NAMALWA (cell line): ENCODE measurements around the gene DIAPH3.
A peak's percentile ranks its signal among the peaks of the same experiment; 100 is the strongest.

Experiments used
- DNase-seq: peaks from one replicate; pipeline ENCODE4 v3.0.0-alpha.2; 2015; ENCODE audit warnings: low spot score

The DIAPH3 gene

DNA sequence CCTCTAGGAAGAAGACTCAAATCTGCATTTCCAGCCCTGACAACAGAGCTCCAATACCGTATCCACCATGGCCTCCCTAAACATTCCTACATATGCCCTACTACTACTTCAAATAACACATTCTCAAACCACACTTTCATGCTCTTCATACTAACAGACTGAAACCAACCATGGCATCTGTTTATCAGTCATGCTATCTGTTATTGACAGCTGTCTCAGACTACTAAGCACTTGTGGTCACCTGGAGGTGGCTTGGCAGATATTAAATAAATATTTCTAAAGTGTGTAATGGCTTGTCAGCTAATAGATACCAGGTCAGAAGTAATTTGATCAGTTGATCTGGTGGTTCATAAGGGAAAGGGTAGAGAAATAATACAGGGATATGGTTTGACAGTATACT lies 489.1 kb downstream of the DIAPH3 start:
- DNase-seq, result no peak

GRCh38 chr13:59673286-59673685 lies 490.4 kb downstream of the DIAPH3 start:
- no peak for DNase-seq

- no peak for DNase-seq
Measured at GRCh38 chr13:59672445-59672844, 491.3 kb downstream of the DIAPH3 start.

GRCh38 chr13:59671881-59672280 lies 491.8 kb downstream of the DIAPH3 start:
- no peak for DNase-seq

- no peak for DNase-seq
Measured at GRCh38 chr13:59666504-59666903, 497.2 kb downstream of the DIAPH3 start.

GRCh38 chr13:59665732-59666131 lies 498.0 kb downstream of the DIAPH3 start:
- DNase-seq, result no peak

DNA sequence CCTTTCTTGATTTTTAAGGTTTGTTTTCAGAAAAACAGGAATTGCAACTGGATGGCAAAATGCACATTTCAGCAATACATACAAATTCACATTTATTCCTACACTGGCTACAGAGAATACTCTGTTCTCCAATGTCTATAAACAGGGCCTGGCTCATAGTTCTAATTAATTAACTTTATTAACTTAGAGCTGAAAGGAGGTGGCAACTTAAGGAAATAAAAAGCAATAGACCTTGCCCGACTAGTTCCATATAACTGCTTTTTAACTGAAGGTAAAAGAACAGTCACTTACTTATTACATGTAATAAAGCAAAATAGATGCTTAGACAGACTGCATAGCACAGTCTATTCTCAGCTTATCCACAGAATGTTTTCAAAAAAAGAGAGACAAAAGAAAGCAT lies 498.5 kb downstream of the DIAPH3 start:
- no peak for DNase-seq

DNA sequence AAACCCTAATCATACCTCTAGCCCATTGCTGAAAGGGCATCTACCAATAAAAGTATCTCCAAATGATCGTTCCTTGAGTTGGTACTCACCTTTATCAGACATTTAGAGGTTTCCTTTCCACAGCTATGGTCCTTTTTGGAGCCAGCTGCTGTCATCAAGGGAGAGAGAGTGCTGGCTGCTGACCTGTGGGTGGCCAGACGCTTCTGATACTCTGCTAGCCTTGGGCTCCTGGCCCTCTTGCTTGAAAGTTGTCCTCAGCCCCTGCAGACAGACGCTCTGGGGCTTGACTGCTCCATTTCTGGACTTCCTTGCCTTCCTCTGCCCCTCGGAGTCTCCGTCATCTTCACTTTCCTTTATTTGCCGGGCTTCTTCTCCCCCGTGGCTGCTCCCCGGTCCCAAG lies 499.1 kb downstream of the DIAPH3 start:
- DNase-seq, result no peak

DNA sequence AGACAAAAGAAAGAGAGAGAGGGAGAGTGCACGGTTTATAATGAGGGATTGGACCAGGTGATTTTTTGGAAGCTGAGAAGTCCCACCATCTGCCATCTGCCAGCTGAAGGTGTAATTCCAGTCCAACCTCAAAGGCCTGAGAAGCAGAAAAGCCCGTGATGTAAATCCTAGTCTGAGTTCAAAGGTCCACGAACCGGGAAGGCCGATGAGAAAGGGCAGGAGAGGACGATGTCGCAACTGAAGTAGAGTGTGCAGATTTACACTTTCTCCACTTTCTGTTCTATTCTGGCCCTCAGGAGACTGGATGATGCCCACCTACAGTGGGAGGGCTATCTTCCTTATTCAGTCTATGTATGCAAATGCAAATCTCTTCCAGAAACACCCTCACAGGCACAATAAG lies 500.0 kb downstream of the DIAPH3 start:
- no peak for DNase-seq

DNA sequence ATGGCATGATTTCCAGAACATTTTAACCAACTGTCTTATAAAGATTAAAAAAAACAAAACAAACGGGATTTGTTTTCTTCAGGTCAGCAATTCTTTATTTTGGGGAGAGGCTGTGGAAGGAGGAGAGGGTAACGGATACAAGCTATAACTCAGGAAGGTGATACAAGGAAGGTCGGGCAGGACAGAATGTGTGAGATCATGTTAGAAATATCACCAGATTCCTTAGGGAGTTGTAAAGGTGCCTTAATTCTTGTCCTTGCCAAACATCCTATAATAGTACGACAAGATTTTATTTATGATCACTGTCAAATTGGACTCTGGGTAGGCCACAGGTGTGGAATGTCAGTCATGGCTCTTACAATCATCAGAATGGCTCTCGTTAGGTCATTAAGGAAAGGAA lies 503.1 kb downstream of the DIAPH3 start:
- DNase-seq, result no peak

- DNase-seq, result no peak
Measured at GRCh38 chr13:59659981-59660380, 503.7 kb downstream of the DIAPH3 start.

- DNase-seq, result no peak
Measured at GRCh38 chr13:59658738-59659330, 504.9 kb downstream of the DIAPH3 start.

DNA sequence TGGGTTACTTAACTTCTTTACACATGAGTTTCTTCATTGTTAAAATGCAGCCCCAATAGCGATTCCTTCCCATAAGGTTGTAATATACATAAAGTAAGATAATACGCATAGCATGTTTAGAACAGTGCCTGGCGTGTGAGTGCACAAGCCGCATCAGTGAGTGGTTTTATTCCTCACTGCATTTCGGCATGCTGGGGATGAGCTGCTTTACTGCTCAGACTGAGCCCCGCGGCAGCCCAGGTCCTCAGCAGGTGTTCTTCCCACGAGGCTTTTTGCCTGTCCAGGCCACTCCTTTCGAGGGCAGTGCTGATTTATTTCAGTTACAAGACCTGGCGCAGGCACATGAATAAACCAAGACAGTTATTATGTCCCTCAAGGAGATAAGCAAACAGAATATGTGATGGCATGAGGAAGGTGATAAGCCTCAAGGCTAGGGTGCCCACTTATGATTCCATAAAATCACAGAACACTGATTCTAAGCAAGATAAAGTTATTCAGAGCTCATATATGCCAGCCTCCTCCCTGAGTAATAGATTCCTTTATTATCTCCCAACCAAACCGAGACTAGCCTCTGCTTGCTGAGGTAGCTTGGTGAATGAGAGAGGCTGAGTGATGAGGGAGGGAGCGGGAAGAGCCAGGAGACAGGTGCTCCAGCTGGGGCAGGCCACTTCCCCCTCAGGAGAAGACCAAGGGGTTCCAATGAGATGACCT lies 505.5 kb downstream of the DIAPH3 start:
- no peak for DNase-seq

DNA sequence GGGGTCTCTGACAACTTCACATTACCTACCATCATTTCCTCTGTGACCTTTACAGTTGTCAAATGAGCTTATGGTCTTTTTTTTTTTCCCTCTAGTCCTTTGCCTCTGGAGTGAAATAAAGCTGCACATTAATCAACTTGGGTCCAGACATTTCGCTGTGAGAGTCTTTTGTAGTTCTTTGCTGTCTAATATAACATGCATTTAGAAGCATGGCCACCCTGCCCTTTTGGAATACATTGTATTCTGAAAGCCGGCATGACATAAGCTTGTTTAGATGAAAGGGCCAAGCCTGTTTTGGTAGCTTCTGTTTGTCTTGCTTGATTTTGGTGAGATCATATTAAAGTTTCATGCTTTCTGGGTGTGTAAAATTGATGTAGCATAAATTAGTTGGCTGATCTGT lies 509.8 kb downstream of the DIAPH3 start:
- DNase-seq, result no peak

DNA sequence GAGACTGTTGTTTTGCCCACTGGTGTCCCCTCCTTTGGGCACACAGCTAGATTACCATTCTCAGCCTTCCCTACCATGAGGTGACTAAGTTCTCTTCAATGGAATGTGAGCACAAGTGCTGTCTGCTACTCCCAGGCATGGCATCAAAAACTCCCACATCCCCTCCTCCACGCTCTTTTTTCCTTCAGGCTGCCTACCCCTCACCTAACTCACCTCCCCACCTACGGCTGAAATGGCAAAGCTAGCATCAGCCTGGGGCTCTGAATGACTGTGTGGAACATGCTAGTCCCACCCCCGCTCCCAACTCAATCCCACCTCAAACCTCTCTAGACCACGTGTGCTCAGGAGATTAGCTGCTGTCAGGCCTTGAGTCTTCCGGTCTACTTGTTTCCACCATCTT lies 512.2 kb downstream of the DIAPH3 start:
- DNase-seq, result no peak

- DNase-seq, result no peak
Measured at GRCh38 chr13:59643906-59644626, 519.7 kb downstream of the DIAPH3 start.

DNA sequence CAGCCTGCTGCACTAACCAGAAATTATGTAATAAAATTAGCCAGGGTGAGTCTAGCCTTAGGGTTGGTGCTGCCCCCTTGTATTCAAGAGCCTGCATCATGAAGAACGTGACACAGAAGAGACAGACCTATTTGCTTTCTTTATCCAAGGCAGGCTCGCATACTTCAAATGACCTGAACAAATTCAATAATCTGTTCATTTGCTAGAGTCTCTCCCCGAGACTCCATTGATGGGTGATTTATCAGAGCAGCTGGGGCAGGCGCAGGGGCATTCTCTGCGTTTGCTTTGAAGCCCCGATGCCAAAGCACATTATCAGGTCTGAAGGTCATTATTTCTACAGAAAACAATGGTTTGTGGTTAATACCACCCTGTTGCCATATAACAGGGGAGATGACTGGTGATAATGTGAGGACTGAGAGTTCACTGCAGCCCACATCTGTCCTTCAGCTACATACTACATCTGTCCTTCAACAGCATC lies 520.3 kb downstream of the DIAPH3 start:
- DNase-seq, result no peak

- DNase-seq, result peak; percentile 29
Measured at GRCh38 chr13:59641817-59642216, 521.9 kb downstream of the DIAPH3 start.

GRCh38 chr13:59641261-59641660 lies 522.5 kb downstream of the DIAPH3 start:
- no peak for DNase-seq

GRCh38 chr13:59638404-59638803 lies 525.3 kb downstream of the DIAPH3 start:
- no peak for DNase-seq

GRCh38 chr13:59635589-59635988 lies 528.1 kb downstream of the DIAPH3 start:
- no peak for DNase-seq

DNA sequence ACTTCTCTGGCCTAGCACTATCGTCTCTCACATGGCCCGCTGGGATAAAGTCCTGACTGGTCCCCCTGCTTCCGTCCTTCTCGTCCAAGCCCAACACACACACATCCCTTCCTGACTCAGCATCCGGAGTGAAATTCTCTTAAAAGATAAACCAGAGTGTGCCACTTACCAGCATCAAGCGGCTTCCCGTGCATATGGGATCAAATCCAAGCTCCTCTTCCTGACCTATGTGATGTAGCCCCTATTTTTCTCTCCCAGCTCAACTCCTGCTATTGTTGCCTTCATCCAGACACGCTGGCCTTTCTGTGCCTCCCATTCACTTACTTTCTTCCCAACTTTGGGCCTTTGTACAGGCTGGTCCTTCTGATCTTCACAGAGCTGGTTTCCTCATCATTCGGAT lies 530.4 kb downstream of the DIAPH3 start:
- no peak for DNase-seq

- DNase-seq, result no peak
Measured at GRCh38 chr13:59631271-59631670, 532.5 kb downstream of the DIAPH3 start.
